HepG2 (cell line): ENCODE data around the gene MAP2K2. TPM values are rescaled to one million over a fixed set of nuclear protein-coding genes. Genes with fewer than 3 reads are reported as not detected.

ENCODE experiments used
- CBFB ChIP-seq: sonication (generic); formaldehyde crosslinking; IDR thresholded peaks from 2 replicates; pipeline ENCODE4 v1.4.0; 2020; ENCODE audit warnings: missing genetic modification reagents
- CCAR2 ChIP-seq: fragments of 200-400 bp; formaldehyde crosslinking; optimal IDR thresholded peaks from 2 replicates; pipeline ENCODE3; 2018; ENCODE audit warnings: low read depth, mild to moderate bottlenecking, low read length, moderate library complexity
- CENPX ChIP-seq: sonication (generic); formaldehyde crosslinking; IDR thresholded peaks from 2 replicates; pipeline ENCODE4 v1.9.0; 2021; ENCODE audit warnings: mild to moderate bottlenecking, missing genetic modification reagents, moderate library complexity
- CERS6 ChIP-seq: sonication (generic); formaldehyde crosslinking; IDR thresholded peaks from 2 replicates; pipeline ENCODE4 v1.5.0; 2020; ENCODE audit warnings: missing genetic modification reagents
- DNMT1 ChIP-seq: sonication (generic); formaldehyde crosslinking; IDR thresholded peaks from 2 replicates; pipeline ENCODE4 v1.5.1; 2020; ENCODE audit warnings: mild to moderate bottlenecking, missing genetic modification reagents
- DPF2 ChIP-seq: sonication (generic); formaldehyde crosslinking; IDR thresholded peaks from 2 replicates; pipeline ENCODE4 v1.4.0; 2020; ENCODE audit warnings: mild to moderate bottlenecking, low read depth, missing genetic modification reagents, borderline replicate concordance
- FOXA3 ChIP-seq: IDR thresholded peaks from 2 replicates; pipeline ENCODE4 v1.6.1; 2016; ENCODE audit warnings: missing genetic modification reagents, missing compliant biosample characterization
- FOXP1 ChIP-seq, 2 experiments: fragments of 450-650 bp in 1 of 2; IDR thresholded peaks; 2 replicates each; pipeline ENCODE4 v1.6.1; 2017 to 2018; ENCODE audit warnings: antibody characterized with exemption in 1 of 2
- HDAC1 ChIP-seq: sonication (generic); formaldehyde crosslinking; IDR thresholded peaks from 2 replicates; pipeline ENCODE4 v1.5.1; 2020; ENCODE audit warnings: mild to moderate bottlenecking, missing genetic modification reagents
- HOXA5 ChIP-seq: sonication (generic); formaldehyde crosslinking; IDR thresholded peaks from 2 replicates; pipeline ENCODE4 v1.4.0; 2020; ENCODE audit warnings: missing genetic modification reagents
- MIER2 ChIP-seq: IDR thresholded peaks from 2 replicates; pipeline ENCODE4 v1.6.1; 2016; ENCODE audit warnings: missing biosample characterization, missing genetic modification reagents
- MNT ChIP-seq: fragments of 450-650 bp; IDR thresholded peaks from 2 replicates; pipeline ENCODE4 v1.6.1; 2016
- NONO ChIP-seq, 2 experiments: fragments of 450-650 bp in 1 of 2; sonication (generic) in 1 of 2; formaldehyde crosslinking in 1 of 2; IDR thresholded peaks in 1 of 2; conservative IDR thresholded peaks in 1 of 2; 2 replicates each; pipeline versions ENCODE4 v1.6.1 to v1.8.0; 2017 to 2022; ENCODE audit warnings: mild to moderate bottlenecking in 1 of 2, missing genetic modification reagents in 1 of 2, moderate library complexity in 1 of 2
- PRDM15 ChIP-seq: sonication (generic); formaldehyde crosslinking; IDR thresholded peaks from 2 replicates; pipeline ENCODE4 v1.4.0; 2020; ENCODE audit warnings: missing genetic modification reagents
- RAD51 ChIP-seq: fragments of 450-650 bp; IDR thresholded peaks from 2 replicates; pipeline ENCODE4 v1.6.1; 2016; ENCODE audit warnings: borderline replicate concordance
- SAP130 ChIP-seq: IDR thresholded peaks from 2 replicates; pipeline ENCODE4 v1.6.1; 2016; ENCODE audit warnings: low read depth
- SIX1 ChIP-seq: sonication (generic); formaldehyde crosslinking; IDR thresholded peaks from 2 replicates; pipeline ENCODE4 v1.4.0; 2020; ENCODE audit warnings: missing genetic modification reagents, borderline replicate concordance
- SP1 ChIP-seq, 2 experiments: fragments of 450-650 bp in 1 of 2; sonication (generic) in 1 of 2; formaldehyde crosslinking in 1 of 2; IDR thresholded peaks; 2 replicates each; pipeline versions ENCODE4 v1.4.0 to v1.6.1; 2016 to 2020; ENCODE audit warnings: missing genetic modification reagents in 1 of 2
- ZBTB39 ChIP-seq: sonication (generic); formaldehyde crosslinking; IDR thresholded peaks from 2 replicates; pipeline ENCODE4 v1.5.0; 2020; ENCODE audit warnings: missing genetic modification reagents
- ZNF225 ChIP-seq: sonication (generic); formaldehyde crosslinking; IDR thresholded peaks from 2 replicates; pipeline ENCODE4 v1.4.0; 2020; ENCODE audit warnings: mild to moderate bottlenecking, missing genetic modification reagents
- ZNF331 ChIP-seq: sonication (generic); formaldehyde crosslinking; IDR thresholded peaks from 2 replicates; pipeline ENCODE4 v1.4.0; 2020; ENCODE audit warnings: missing genetic modification reagents
- ZSCAN12 ChIP-seq: sonication (generic); formaldehyde crosslinking; IDR thresholded peaks from 2 replicates; pipeline ENCODE4 v1.9.0; 2021; ENCODE audit warnings: mild to moderate bottlenecking, missing genetic modification reagents
- polyA plus RNA-seq, 8 experiments: library from polyadenylated mRNA; depleted of rRNA in 3 of 8; stranded (reverse) in 7 of 8; unstranded in 1 of 8; fragments of >200 nt; fragmentation: Illumina TruSeq in 4 of 8; extraction: Trizol in 4 of 8; gene quantifications; 2 replicates each; pipeline versions ENCODE4 v1.2.1 to v1.2.3, GENCODE V29; 2011 to 2016; ENCODE audit warnings: low read depth in 4 of 8, missing spikeins in 1 of 8, mixed read lengths in 1 of 8; ENCODE audit not compliant: insufficient read depth in 1 of 8
- total RNA-seq, 5 experiments: library from RNA; depleted of rRNA; stranded (reverse); fragments of >200 nt; fragmentation: Illumina TruSeq; extraction: Trizol; gene quantifications; 2 replicates each; pipeline ENCODE4 v1.2.3, GENCODE V29; 2016; ENCODE audit warnings: low read depth in 1 of 5

The MAP2K2 gene
- total and polyA plus RNA-seq, 2 of the 13 experiments (the other 11 are each of a cell fraction or from before 2014, with no cell fraction given): 70.3 to 80.9 TPM

GRCh38 chr19:4130744-4131438, 7.0 kb upstream of the MAP2K2 start (continued):
- no peak for TF ChIP-seq NONO (IDR thresholded peaks at IDR 0.05)
- TF ChIP-seq NONO (CRISPR knock-in tag; conservative IDR thresholded peaks at IDR 0.05): no peak
- no peak for TF ChIP-seq CERS6
- TF ChIP-seq CCAR2: no peak
- no peak for TF ChIP-seq ZSCAN12 (CRISPR knock-in tag)
- no peak for TF ChIP-seq FOXP1 (IDR thresholded peaks at IDR 0.05)
- TF ChIP-seq FOXP1 (CRISPR knock-in tag; IDR thresholded peaks at IDR 0.05): peak; percentile 54
- TF ChIP-seq SP1 (IDR thresholded peaks at IDR 0.05): no peak
- TF ChIP-seq SP1 (CRISPR knock-in tag; IDR thresholded peaks at IDR 0.05): no peak
- peak; percentile 89; the same call in 1 of the 2 replicates for TF ChIP-seq SIX1 (CRISPR knock-in tag)
- TF ChIP-seq FOXA3 (CRISPR knock-in tag): peak; percentile 59; the same call in 1 of the 2 replicates
- peak; percentile 84 for TF ChIP-seq SAP130 (CRISPR knock-in tag)
- TF ChIP-seq CBFB (CRISPR knock-in tag): no peak
- no peak for TF ChIP-seq PRDM15
- TF ChIP-seq DPF2: 0 out of 2 replicates have a peak, but pooled peaks have one; percentile 30
- peak; percentile 59; the same call in 1 of the 2 replicates for TF ChIP-seq ZNF331
- no peak for TF ChIP-seq DNMT1 (CRISPR knock-in tag)
- TF ChIP-seq ZBTB39: no peak
- TF ChIP-seq CENPX (CRISPR knock-in tag): no peak
- TF ChIP-seq RAD51: peak; percentile 34; the same call in 1 of the 2 replicates
- TF ChIP-seq HOXA5: peak; percentile 43; the same call in 1 of the 2 replicates
- peak; percentile 37; the same call in 1 of the 2 replicates for TF ChIP-seq MNT
- TF ChIP-seq HDAC1 (CRISPR knock-in tag): peak; percentile 24; the same call in 1 of the 2 replicates
- no peak for TF ChIP-seq ZNF225 (CRISPR knock-in tag)
- TF ChIP-seq MIER2 (CRISPR knock-in tag): no peak
